Mucosa of stomach (tissue), 1 donor: ENCODE data around the gene COBL.

ENCODE experiments used
- H3K27me3 ChIP-seq: one replicate; pipeline ENCODE4 v1.7.0; 2013; ENCODE audit warnings: mild to moderate bottlenecking, low read length; ENCODE audit not compliant: control insufficient read depth, insufficient read depth
- H3K36me3 ChIP-seq: one replicate; pipeline ENCODE4 v1.7.0; 2013; ENCODE audit warnings: low read length; ENCODE audit not compliant: control insufficient read depth, insufficient read depth
- H3K4me1 ChIP-seq: one replicate; pipeline ENCODE4 v1.7.0; 2013; ENCODE audit warnings: mild to moderate bottlenecking, low read length; ENCODE audit not compliant: control insufficient read depth, insufficient read depth
- H3K4me3 ChIP-seq: one replicate; pipeline ENCODE4 v1.7.0; 2013; ENCODE audit warnings: low read length
- H3K9ac ChIP-seq: one replicate; pipeline ENCODE4 v1.7.0; 2013; ENCODE audit warnings: mild to moderate bottlenecking, low read length, moderate library complexity
- H3K9me3 ChIP-seq: one replicate; pipeline ENCODE4 v1.7.0; 2013; ENCODE audit warnings: mild to moderate bottlenecking, low read length, moderate library complexity; ENCODE audit not compliant: control insufficient read depth
- donor health status: Pancreatic carcinoma.

Gene COBL

GRCh38 chr7:51026341-51026740 is 290.3 kb downstream of the COBL start:
- no peaks in the 10 kb centered on the region for H3K9me3 ChIP-seq
- H3K36me3 ChIP-seq, result peaks cover 4% of the 10 kb centered on the region
- no peak overlapping the region for H3K9ac ChIP-seq
- H3K27me3 ChIP-seq, result no peaks in the 10 kb centered on the region
- peaks cover 5% of the 10 kb centered on the region for H3K4me1 ChIP-seq
- H3K4me3 ChIP-seq, result no peak overlapping the region

- no peaks in the 10 kb centered on the region for H3K9me3 ChIP-seq
- H3K27me3 ChIP-seq, result no peaks in the 10 kb centered on the region
- peaks cover 4% of the 10 kb centered on the region for H3K36me3 ChIP-seq
Measured at GRCh38 chr7:51025668-51026067, 290.9 kb downstream of the COBL start.

GRCh38 chr7:51024867-51025266 is 291.7 kb downstream of the COBL start:
- H3K9me3 ChIP-seq, result no peaks in the 10 kb centered on the region
- H3K27me3 ChIP-seq, result no peaks in the 10 kb centered on the region
- H3K4me1 ChIP-seq, result peaks cover 9% of the 10 kb centered on the region
- no peak overlapping the region for H3K9ac ChIP-seq
- no peak overlapping the region for H3K4me3 ChIP-seq
- H3K36me3 ChIP-seq, result peaks cover 4% of the 10 kb centered on the region

More at GRCh38 chr7:51025668-51026067, 290.9 kb downstream of the COBL start:
- no peak overlapping the region for H3K9ac ChIP-seq
- H3K4me3 ChIP-seq, result no peak overlapping the region
- H3K4me1 ChIP-seq, result peaks cover 8% of the 10 kb centered on the region

GRCh38 chr7:51023547-51023946 is 293.1 kb downstream of the COBL start:
- Histone ChIP-seq H3K27me3 (no peaks in the 10 kb centered on the region), H3K36me3 (peaks cover 4% of the 10 kb centered on the region), H3K9ac (no peak overlapping the region), H3K9me3 (no peaks in the 10 kb centered on the region), H3K4me3 (no peak overlapping the region), H3K4me1 (peaks cover 9% of the 10 kb centered on the region)

- Histone ChIP-seq H3K4me3 (no peak overlapping the region), H3K9me3 (no peaks in the 10 kb centered on the region), H3K4me1 (peaks cover 9% of the 10 kb centered on the region), H3K9ac (no peak overlapping the region), H3K36me3 (peaks cover under 1% of the 10 kb centered on the region), H3K27me3 (no peaks in the 10 kb centered on the region)
Measured at GRCh38 chr7:51022821-51023220, 293.8 kb downstream of the COBL start.

GRCh38 chr7:51021906-51022570 is 294.6 kb downstream of the COBL start:
- Histone ChIP-seq H3K27me3 (no peaks in the 10 kb centered on the region), H3K36me3 (no peaks in the 10 kb centered on the region), H3K4me3 (no peak overlapping the region), H3K4me1 (peaks cover 9% of the 10 kb centered on the region), H3K9ac (no peak overlapping the region), H3K9me3 (no peaks in the 10 kb centered on the region)

- H3K4me1 ChIP-seq, result peaks cover 9% of the 10 kb centered on the region
- H3K9me3 ChIP-seq, result no peaks in the 10 kb centered on the region
- no peaks in the 10 kb centered on the region for H3K27me3 ChIP-seq
- H3K4me3 ChIP-seq, result no peak overlapping the region
- H3K36me3 ChIP-seq, result no peaks in the 10 kb centered on the region
- H3K9ac ChIP-seq, result no peak overlapping the region
Measured at GRCh38 chr7:51020944-51021343, 295.7 kb downstream of the COBL start.

GRCh38 chr7:51019891-51020870 is 296.4 kb downstream of the COBL start:
- H3K36me3 ChIP-seq, result no peaks in the 10 kb centered on the region
- no peak overlapping the region for H3K4me3 ChIP-seq
- H3K27me3 ChIP-seq, result no peaks in the 10 kb centered on the region
- H3K4me1 ChIP-seq, result peaks cover 9% of the 10 kb centered on the region
- no peak overlapping the region for H3K9ac ChIP-seq
- H3K9me3 ChIP-seq, result no peaks in the 10 kb centered on the region

GRCh38 chr7:51019191-51019844 is 297.3 kb downstream of the COBL start:
- peaks cover 9% of the 10 kb centered on the region for H3K4me1 ChIP-seq
- H3K36me3 ChIP-seq, result no peaks in the 10 kb centered on the region
- H3K27me3 ChIP-seq, result no peaks in the 10 kb centered on the region
- no peak overlapping the region for H3K4me3 ChIP-seq
- no peaks in the 10 kb centered on the region for H3K9me3 ChIP-seq
- H3K9ac ChIP-seq, result no peak overlapping the region

GRCh38 chr7:51017576-51018535 is 298.8 kb downstream of the COBL start:
- H3K36me3 ChIP-seq, result no peaks in the 10 kb centered on the region
- no peaks in the 10 kb centered on the region for H3K9me3 ChIP-seq
- H3K27me3 ChIP-seq, result peaks cover 1% of the 10 kb centered on the region
- no peak overlapping the region for H3K9ac ChIP-seq
- H3K4me1 ChIP-seq, result peaks cover 9% of the 10 kb centered on the region
- no peak overlapping the region for H3K4me3 ChIP-seq

- peaks cover 3% of the 10 kb centered on the region for H3K27me3 ChIP-seq
- no peaks in the 10 kb centered on the region for H3K9me3 ChIP-seq
Measured at GRCh38 chr7:51016546-51016945, 300.1 kb downstream of the COBL start.

More at GRCh38 chr7:51016546-51016945, 300.1 kb downstream of the COBL start:
- Histone ChIP-seq H3K36me3 (no peaks in the 10 kb centered on the region), H3K4me3 (no peak overlapping the region), H3K9ac (no peak overlapping the region), H3K4me1 (peaks cover 4% of the 10 kb centered on the region)
